NCI-H748 (cell line): ENCODE measurements around the gene UNC13D.
A peak's percentile ranks its signal among the peaks of the same experiment; 100 is the strongest.

Source experiments
- DNase-seq: peaks from one replicate; lab custom pipeline; 2025; ENCODE audit not compliant: unreplicated experiment; lab: John Stamatoyannopoulos, UW

The UNC13D gene

DNA sequence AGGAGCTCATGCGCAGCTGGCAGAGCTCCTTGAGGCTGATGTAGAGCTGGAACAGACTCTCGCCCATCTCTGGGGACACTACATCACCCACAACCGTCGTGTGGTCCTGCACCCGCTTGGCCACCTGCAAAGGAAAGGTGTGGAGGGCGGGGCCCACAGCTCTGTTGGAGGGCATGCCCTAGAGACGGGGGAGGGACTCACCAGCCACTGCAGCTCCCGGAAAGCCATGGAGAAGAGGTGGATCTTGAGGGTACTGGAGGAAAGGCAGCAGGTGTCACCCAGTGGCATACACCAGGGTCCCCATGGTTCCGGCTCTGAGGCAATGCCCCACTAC, 8.6 kb downstream of the UNC13D start:
- DNase-seq, result no peak

DNA sequence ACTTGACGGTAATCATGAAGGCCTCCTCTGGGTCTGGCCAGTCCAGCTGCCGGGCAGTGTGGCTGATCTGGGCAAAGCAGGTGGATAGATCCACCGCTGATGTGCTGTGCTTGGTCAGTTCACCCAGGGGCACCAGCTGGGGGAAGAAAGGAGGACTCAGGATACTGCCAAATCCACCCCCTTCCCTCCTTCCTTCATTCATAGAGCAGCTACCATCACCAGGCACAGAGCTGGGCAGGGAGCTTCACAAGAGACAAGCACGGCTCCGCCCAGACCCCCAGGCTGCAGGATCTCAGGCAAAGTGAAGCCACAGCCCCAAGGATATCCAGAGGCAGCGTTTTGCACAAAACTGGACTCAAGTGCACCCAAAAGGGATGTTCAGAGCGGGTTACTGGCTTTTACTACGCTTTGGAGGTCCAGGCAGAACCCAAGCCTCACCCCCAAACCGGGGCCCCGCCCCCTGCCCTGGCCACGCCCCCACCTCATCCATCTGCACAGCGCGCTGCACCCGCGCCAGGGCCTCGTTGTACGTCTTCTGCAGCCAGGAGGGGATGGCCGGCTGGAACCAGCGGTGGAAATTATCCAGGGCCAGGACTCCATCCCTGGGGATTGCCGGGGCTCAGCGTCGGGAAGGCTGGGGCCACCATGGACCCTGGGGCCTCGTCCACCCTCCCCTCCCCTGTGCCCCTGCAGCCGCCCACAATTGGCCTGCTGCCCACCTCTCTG, 9.1 kb downstream of the UNC13D start:
- DNase-seq, result no peak

DNA sequence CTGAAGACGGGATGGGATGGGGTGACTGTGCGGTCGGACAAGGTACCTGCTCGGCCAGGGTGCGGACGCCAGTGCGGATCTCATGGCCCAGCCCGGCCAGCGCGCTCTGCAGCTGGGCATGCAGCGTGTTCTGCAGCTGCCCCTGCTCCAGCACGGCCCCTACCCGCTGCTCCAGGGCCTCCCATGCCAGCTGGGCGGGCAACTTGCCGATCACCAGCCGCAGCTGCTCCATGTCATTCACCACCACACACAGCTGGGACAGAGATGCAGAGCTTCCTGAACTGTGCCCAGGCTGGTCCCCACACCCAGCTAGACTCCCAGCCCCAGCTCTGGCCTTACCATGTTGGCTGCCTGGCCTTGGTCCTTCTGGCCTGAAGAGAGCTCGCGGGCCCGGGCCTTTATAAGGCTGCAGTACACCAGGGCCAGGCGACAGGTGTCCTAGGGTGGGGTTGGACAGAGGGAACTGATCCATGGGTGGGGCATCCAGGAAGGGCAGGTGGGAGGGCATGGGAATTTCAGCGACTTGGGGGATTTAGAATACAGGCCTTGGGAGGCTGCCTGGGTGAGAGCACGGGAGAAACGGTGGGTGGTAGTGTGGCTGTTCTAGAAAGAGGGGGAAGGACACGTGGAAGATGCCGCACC, 9.8 kb downstream of the UNC13D start:
- DNase-seq, result no peak

DNA sequence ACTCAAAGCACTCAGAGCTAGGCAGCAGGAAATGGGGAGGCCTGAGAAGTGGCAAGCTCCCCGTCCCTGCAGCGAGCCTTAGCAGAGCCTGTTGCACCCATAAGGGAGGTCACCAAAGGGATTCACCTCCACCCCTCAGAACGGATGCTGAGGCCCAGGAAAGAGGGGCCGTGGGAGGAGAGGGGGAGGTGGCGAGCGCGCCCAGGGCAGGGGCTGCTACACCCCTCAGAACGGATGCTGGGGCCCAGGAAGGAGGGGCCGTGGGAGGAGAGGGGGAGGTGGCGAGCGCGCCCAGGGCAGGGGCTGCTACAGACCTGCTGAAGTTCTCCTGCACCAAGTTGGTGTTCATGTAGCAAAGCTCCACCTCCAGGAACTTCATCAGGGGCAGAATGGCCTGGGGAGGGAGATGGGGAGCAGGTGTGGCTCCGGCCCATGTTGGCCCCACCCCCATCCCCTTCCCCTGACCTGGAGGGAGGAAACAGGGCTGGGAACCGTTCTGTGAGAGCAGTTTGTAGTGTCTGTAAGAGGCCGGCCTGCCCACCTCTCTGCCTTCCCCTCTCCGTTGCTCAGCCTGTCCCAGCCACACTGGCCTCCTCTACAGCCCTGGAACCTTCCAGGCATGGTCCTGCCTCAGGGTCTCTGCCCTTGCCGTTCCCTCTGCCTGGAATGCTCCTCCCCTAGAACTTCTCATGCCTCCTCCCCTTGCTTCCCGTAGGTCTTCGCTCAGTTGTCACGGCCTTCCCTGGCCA, 11.4 kb downstream of the UNC13D start:
- no peak for DNase-seq

DNA sequence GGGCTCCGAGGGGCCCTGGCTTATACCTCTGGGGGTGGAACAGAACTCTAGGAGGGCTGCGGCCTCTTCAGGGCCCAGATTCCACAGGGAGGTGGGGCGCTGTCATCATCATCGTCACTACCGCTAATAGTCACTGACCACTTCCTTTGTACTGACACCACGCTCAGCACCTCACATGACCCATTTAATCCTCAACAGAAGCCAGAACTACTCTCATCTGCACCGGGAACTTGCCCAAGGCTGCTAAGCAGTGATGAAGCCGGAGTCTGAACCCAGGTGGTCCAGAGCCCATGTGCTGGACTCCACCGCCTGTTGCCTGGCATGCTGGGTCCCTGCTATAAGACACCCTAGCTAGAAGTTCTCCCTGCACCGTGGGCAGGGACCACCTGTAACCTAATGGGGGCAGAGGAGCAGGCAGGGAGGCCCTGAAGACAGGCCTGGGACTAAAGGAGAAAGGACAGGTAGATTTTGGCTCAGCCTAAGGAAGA, 12.0 kb downstream of the UNC13D start:
- no peak for DNase-seq

DNA sequence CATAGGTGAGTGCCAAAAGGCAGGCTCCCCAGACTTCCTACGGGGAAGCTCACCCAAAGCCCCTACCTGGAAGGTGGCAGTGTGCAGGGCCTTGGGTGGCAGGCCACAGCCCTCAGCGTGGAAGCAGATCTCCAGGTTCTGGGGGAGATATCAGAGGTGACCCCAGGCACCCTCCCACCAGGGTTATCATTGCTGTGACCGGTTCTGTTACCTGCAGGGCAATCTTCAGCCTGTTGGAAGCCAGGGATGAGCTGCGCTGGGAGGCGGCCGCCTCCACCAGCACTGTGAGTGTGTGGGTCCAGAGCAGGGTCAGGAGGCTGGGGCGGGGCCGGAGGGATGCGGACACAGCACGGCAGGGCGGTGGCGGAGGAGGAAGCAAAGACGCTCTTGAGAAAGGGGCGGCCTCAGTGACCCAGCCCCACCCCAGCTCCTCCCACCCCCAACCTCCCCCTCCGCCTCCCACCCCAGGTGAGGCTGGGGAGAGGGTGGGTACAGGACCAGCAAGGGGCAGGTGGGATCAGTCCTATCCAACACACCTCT, 13.1 kb downstream of the UNC13D start:
- DNase-seq, result no peak

DNA sequence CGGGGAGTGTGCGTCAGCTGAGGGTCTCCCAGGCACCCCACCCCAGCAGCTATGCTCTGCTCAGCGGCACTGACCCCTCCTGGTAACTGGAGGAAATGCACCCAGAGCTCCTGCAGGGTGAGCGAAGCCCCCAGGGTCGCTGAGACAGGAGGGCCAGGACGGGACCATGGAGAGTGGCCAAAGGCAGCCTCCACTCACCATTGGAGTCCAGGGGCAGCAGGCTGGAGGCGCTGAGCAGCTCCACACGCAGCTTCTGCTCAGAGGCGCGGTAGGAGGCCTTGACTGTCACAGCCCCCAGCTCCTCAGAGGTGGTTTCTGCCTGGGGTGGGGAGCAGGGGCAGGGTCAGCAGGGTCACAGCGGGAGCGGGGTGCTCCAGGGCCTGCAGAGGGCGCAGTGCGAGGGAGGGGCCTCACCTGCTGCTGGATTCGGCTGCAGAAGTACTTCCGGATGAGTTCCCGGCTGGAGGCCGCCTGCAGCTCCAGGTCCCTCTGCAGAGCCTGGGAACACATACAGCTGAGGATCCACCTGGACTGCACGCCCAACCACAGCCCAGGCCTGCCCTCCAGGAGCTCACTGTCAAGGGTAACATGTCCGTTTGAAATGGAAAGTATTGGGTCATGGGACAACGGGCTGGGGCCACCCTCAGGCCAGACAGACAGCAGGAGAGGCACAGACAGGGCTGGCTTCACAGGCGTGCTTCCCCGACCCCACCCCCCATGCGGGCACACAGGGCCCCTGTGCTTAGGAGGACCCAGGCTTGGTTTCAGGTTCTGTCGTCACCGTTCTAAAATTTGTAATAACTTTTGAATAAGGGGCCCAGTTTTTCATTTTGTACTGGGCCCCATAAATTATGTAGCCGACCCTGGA, 13.8 kb downstream of the UNC13D start:
- DNase-seq, result peak; percentile 6

DNA sequence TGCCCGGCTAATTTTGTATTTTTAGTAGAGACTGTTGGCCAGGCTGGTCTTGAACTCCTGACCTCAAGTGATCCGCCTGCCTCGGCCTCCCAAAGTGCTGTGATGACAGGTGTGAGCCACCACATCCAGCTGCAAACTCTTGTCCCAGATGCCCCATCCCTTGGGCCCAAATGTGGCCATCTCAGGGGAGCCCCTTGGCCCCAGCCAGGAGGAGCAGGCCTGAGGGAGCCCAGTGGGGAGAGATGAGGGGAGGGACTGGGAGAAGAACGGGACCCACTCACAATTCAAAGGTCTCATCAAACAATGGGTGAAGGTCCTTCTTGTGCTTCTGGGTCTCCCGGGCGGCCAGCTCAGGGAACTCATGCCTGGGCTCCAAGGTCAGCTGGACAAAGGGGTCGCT, 14.5 kb downstream of the UNC13D start:
- no peak for DNase-seq

DNA sequence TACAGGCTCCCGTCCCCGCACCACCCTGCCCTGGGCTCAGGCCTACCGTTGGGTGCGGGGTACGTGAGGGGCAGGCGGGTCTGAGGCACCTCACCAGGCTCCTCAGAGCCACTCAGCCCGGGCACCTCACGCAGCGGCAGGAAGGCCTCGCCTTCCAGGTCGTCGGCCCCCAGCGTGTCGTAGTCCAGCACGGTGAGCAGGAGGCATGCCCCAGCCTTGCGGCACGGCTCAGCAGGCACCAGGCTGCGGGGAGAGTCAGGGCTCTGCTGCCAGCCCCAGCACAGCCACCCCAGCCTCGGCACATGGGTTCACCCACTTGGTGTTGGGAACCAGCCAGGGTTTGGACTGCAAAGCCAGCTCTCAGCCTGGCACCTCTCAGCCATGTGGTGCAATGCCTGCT, 15.5 kb downstream of the UNC13D start:
- no peak for DNase-seq

DNA sequence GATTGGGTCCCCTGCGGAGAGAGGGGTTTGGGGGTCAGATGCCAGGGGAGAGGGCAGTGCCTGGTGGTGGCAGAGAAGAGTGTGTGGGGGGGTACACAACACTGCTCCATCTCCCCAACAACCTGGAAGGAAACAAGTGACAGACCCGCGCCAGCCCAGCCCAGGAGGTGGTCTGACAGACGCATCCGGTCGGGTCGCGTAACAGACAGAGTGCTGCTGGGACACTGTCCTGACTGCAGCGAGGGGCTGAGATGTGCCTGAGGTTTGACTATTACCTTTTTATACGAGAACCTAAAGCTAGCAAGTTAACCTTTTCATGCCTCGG, 16.2 kb downstream of the UNC13D start:
- peak; percentile 50 for DNase-seq

DNA sequence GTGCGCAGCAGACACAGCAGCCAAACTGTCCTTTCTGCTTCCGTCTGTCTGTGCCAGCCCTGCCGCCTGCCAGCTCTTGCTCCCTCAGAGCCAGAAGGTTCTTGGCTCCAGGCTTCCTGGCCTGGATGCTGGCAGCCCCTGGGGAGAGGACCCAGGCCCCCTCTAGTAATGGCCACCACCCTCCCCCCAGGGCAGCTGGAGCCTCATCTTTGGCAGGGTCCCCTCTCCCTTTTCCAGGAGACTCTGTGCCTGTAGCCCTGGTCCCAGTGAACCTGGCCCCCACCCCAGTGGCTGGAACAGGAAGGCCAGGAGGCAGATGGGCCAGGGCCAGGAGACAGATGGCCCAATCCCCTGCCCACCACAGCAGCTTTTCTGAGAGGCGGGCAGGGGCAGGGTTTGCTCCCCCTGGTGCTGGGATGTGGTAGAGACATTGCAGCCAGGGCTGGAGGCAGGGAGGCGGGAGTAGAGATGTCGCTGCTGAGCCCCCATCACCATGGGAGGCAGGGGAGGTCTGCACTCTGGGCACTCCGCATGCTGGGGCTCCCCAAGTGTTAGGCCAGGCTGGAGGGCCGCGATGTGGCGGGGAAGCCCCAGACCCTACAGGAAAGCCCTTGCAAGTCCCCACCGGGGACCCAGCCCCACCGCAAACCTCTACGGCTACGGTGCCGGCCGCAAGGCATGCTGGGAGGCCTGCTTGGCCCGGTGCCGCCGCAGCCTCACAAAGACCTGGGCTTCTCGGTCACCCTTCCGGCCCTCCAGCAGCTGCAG, 16.7 kb downstream of the UNC13D start:
- DNase-seq, result peak; percentile 73

DNA sequence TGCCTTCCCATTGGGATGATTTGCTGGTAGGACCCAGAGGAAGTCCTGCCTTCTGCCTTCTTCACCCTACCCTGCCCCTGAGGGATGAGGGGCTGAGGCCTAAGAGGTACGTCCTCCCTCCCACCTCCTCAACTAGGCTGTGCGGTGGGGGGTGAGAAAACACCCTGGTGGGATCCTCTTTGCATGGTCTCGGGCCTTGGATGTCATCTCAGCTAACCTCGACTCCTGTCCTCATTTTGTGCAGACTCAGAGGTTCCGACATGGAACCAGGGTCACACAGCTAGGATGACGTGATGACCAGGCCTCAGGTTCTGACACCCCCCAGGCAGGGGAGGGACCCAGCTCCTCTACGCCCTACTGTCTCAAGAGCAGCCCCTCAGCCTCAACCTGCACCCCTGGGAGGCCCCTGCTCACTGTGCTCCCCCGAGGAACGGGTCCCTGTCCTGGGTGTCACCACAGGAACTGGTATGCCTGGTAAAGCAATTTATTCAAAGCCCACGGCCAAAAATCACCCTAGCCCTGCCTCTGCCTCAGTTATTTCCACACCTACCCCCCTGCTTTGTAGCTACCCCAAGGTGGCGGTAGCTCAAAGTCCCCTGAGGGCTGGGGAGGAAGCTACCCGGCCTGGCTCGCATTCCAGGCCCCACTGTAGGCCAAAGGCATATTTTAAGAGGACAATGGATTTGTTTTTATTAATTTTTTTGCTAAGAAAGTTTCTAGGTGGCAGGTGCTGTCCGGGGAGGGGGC, 17.5 kb downstream of the UNC13D start:
- DNase-seq, result no peak

DNA sequence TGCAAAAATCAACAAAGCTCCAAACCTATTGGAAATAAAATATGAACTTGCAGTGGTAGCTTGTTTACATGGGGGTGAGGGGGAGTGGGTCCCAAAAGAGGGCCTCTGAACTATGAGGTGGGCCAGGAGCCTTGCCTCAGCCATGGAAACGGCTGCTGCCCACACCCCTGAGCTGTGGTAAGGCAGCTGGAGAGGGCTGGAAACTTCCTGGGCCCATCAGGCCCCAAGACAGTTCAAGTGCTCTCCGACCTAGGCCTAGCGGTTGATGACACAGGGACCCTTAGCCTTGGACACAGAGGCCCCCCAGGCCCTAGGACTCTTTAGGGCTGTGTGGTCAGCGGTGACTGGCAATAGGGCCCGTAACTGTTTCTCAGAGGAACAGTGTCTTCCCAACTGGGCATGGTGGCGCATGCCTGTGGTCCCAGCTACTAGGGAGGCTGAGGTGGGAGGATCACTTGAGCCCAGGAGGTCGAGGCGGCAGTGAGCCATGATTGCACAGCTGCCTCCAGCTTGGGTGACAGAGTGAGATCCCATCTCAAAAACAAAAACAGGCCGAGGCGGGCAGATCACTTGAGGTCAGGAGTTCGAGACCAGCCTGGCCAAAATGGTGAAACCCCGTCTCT, 18.3 kb downstream of the UNC13D start:
- no peak for DNase-seq

DNA sequence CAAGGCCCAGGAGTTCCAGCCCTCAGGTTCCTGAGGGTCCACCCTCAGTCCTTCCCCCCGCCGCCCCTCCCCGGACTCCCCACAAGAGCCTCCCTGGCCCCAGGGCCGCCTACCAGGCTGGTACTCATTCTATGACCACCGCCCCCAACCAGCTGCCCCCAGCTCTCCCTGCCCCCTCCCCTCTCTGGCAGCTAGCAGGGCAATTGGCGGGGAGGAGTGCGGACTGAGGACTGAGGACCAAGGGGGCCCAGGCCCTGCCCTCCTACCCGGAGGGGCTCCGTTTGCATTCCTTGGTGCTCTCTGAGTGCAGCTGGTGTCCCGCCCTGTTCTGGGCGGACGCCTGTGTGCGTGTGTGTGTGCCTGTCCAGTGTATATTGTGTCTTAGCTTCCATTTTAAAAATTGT, 19.1 kb downstream of the UNC13D start:
- no peak for DNase-seq

DNA sequence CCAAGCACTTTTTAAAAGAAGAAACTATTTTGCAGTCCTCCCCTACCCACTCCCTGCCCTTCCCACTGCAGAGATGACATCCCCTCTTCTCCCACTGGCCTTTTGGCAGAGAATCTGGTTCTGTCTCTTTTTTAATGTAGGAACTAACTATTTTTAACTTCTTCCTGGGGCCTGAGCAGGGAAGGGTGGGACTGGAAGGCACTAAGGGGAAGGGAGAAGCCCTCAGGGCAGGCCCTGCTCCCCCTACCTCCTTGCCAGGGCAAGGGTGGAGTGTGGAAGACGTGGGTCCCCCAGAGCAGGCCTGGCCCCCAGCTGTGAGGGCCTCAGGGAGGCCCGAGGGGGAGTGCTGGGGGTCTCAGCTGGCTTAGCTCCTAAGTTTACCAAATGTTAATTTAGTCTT, 19.5 kb downstream of the UNC13D start:
- DNase-seq, result no peak

DNA sequence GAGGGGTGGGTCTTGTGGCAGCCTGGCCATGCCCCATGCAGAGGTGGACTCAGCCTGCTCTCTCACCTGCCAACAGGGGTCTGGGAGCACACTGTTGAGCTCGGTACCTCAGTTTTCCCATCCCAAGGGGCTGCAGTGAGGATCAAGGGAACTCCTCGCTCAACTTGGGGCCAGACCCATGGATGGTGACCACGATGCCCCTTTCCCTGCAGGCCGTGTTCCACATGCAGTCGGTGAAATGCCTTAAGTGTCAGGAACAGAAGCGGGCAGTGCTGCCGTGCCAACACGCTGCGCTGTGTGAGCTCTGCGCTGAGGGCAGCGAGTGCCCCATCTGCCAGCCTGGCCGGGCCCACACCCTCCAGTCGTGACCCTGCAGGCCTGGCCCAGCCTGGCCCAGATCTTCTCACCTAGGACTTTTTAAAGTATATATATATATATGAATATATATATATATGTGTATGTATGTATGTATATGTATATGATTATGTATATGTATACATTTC, 20.1 kb downstream of the UNC13D start:
- no peak for DNase-seq

DNA sequence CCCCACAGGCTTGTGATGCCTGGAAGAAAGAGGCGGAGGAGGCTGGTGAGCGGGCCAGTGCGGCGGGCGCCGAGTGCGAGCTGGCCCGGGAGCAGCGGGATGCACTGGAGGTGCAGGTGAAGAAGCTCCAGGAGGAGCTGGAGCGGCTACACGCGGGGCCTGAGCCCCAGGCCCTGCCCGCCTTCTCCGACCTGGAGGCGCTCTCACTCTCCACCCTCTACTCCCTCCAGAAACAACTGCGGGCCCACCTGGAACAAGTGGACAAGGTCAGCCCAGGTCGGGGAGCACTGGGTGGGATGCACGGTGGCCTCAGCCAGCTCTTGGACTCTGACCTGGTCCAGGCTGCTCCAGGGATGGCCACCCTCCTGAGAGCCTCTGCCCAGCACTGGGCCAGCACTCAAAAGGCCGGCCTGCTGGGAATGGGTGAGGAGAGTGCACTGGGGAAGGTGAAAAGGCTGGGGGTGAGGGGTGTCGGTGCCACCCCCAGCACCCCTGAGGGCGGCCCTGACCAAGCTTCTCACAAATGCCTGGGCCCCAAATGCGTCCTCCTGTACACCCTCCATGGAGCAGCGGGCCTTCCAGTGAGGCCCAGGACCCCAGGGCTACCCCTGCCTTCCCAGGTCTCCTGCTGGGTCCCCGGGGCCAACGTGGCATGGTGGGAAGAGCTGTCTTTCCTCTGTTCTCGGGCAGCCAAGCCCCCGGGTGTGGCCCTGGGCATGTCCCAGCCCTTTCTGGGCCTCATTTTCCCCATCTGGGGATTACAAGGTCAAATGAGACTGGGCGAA, 20.8 kb downstream of the UNC13D start:
- no peak for DNase-seq

DNA sequence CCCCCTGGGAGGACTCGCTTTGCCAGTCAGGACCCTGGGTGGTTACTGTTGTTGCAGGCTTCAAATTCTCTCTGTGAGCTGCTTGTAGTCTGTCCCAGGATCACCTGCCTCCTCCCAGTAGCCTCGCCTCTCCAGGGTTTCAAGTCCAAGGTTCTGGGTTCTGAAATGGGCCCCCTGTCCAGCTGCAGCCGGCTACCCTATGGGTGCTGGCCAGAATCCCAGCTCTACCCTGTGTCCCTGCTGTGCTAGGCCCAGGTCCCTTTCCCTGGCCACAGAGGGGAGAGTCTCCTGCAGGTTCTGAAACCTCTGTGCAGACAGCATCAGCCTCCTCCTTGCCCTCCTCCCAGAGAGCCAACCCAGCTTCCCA, 21.4 kb downstream of the UNC13D start:
- no peak for DNase-seq
